DMS 273 (cell line): ENCODE measurements around the gene CCDC6.
"Not testable (repeated sequence)": the region's sequence is repeated elsewhere in the genome, so short reads cannot be mapped to it uniquely, and the experiment has no call there.

Experiments used
- DNase-seq: peaks from one replicate; lab custom pipeline; 2025; ENCODE audit not compliant: unreplicated experiment; lab: John Stamatoyannopoulos, UW

CCDC6 gene

GRCh38 chr10:59814878-59815277, 91.5 kb downstream of the CCDC6 start:
- DNase-seq = no peak

- DNase-seq = no peak
Observed at GRCh38 chr10:59812519-59813122, 93.7 kb downstream of the CCDC6 start.

GRCh38 chr10:59809644-59809974, 96.7 kb downstream of the CCDC6 start:
- DNase-seq = no peak

GRCh38 chr10:59808896-59809643, 97.3 kb downstream of the CCDC6 start:
- peak; percentile 70 for DNase-seq

GRCh38 chr10:59807629-59808620, 98.4 kb downstream of the CCDC6 start:
- no peak for DNase-seq

GRCh38 chr10:59805014-59805413, 101.3 kb downstream of the CCDC6 start:
- DNase-seq = peak; percentile 39

GRCh38 chr10:59804220-59804619, 102.1 kb downstream of the CCDC6 start:
- DNase-seq = no peak

GRCh38 chr10:59803714-59804113, 102.6 kb downstream of the CCDC6 start:
- no peak for DNase-seq

- no peak for DNase-seq
Observed at GRCh38 chr10:59801171-59801570, 105.2 kb downstream of the CCDC6 start.

- DNase-seq = no peak
Observed at GRCh38 chr10:59799421-59799820, 106.9 kb downstream of the CCDC6 start.

- DNase-seq = no peak
Observed at GRCh38 chr10:59793919-59794318, 112.4 kb downstream of the CCDC6 start.

GRCh38 chr10:59792812-59793211, 113.5 kb downstream of the CCDC6 start:
- DNase-seq = no peak

GRCh38 chr10:59791601-59792000, 114.8 kb downstream of the CCDC6 start:
- DNase-seq = no peak

- not testable (repeated sequence) for DNase-seq
Observed at GRCh38 chr10:59790080-59790479, 116.3 kb downstream of the CCDC6 start.

- not testable (repeated sequence) for DNase-seq
Observed at GRCh38 chr10:59788914-59789313, 117.4 kb downstream of the CCDC6 start.

GRCh38 chr10:59787032-59787431, 119.3 kb downstream of the CCDC6 start:
- DNase-seq = not testable (repeated sequence)

GRCh38 chr10:59785476-59785875, 120.9 kb downstream of the CCDC6 start:
- DNase-seq = not testable (repeated sequence)

- DNase-seq = no peak
Observed at GRCh38 chr10:59781511-59781910, 124.8 kb downstream of the CCDC6 start.

- DNase-seq = no peak
Observed at GRCh38 chr10:59779756-59780533, 126.4 kb downstream of the CCDC6 start.

GRCh38 chr10:59774451-59774850, 131.9 kb downstream of the CCDC6 start:
- no peak for DNase-seq

- DNase-seq = no peak
Observed at GRCh38 chr10:59773088-59773487, 133.3 kb downstream of the CCDC6 start.
